OCI-LY7 (cell line): ENCODE measurements around the gene SYNRG.

Source experiments
- CTCF ChIP-seq: fragments of 200-600 bp; sonication (generic); conservative IDR thresholded peaks from 2 replicates; pipeline ENCODE4 v1.5.1; 2014; ENCODE audit warnings: mild to moderate bottlenecking, antibody characterized with exemption, low read length, moderate library complexity, mixed read lengths
- EZH2phosphoT487 ChIP-seq: fragments of 200-600 bp; sonication (generic); IDR thresholded peaks from 2 replicates; pipeline ENCODE4 v1.6.1; 2018; ENCODE audit warnings: low read depth, borderline replicate concordance, mild to moderate bottlenecking, mixed run types, antibody characterized with exemption, low read length, moderate library complexity, mixed read lengths

- TF ChIP-seq CTCF (no peak), EZH2phosphoT487 (no peak)
Measured at GRCh38 chr17:37505333-37505732, 103.9 kb downstream of the SYNRG start.
